Endometrial microvascular endothelial cells (primary cell): ENCODE data around the gene HSDL1. TPM values are rescaled to one million over a fixed set of nuclear protein-coding genes. Genes with fewer than 3 reads are reported as not detected.

Experiments
- in situ Hi-C: cut with HindIII; loops from 2 replicates; pipeline ENCODE4 v1.10.0; 2017; ENCODE audit warnings: low sequenced_read_pairs, low pct_unique_long_range_greater_than_20kb; ENCODE audit errors: inconsistent ontology term
- total RNA-seq: library from RNA; depleted of rRNA; stranded (reverse); fragments of >200 nt; gene quantifications from one replicate; pipeline ENCODE4 v1.2.3, GENCODE V29; 2015; ENCODE audit errors: inconsistent ontology term

Gene HSDL1
- total RNA-seq = 20.6 TPM

GRCh38 chr16:84144859-84145639, at the start of gene HSDL1, which contains the start of gene DNAAF1:
TSS of gene HSDL1 (minus strand) at chr16:84145177. CDS start at chr16:84131321, 13,856 bp downstream.
TSS of gene DNAAF1 (plus strand) at chr16:84145308. CDS start at chr16:84145441, 133 bp downstream.
- in situ Hi-C loops = no loop called here

- in situ Hi-C loops = no loop called here
Observed at GRCh38 chr16:84194018-84194417, 49.0 kb upstream of the HSDL1 start.

GRCh38 chr16:84193480-84193879, 48.5 kb upstream of the HSDL1 start:
- in situ Hi-C loops = no loop called here

- in situ Hi-C loops = no loop called here
Observed at GRCh38 chr16:84191466-84191865, 46.5 kb upstream of the HSDL1 start.

- in situ Hi-C loops = no loop called here
Observed at GRCh38 chr16:84190731-84191388, 45.9 kb upstream of the HSDL1 start, which contains the start of gene ADAD2. TSS of gene ADAD2 (plus strand) at chr16:84191157. CDS start at chr16:84191231, 74 bp downstream.

GRCh38 chr16:84186685-84187437, 41.9 kb upstream of the HSDL1 start, which contains the start of gene TAF1C:
TSS of gene TAF1C (minus strand) at chr16:84187057. CDS start at chr16:84184988, 2,069 bp downstream.
- in situ Hi-C loops = no loop called here

- in situ Hi-C loops = no loop called here
Observed at GRCh38 chr16:84184775-84185174, 39.8 kb upstream of the HSDL1 start.

GRCh38 chr16:84183911-84184591, 39.1 kb upstream of the HSDL1 start:
- in situ Hi-C loops = no loop called here

GRCh38 chr16:84183572-84183875, 38.5 kb upstream of the HSDL1 start:
- in situ Hi-C loops = no loop called here

- in situ Hi-C loops = no loop called here
Observed at GRCh38 chr16:84182680-84183571, 37.9 kb upstream of the HSDL1 start.

GRCh38 chr16:84182104-84182503, 37.1 kb upstream of the HSDL1 start:
- in situ Hi-C loops = no loop called here

GRCh38 chr16:84181144-84181915, 36.4 kb upstream of the HSDL1 start:
- in situ Hi-C loops = no loop called here

GRCh38 chr16:84180519-84181140, 35.7 kb upstream of the HSDL1 start:
- in situ Hi-C loops = no loop called here

- in situ Hi-C loops = no loop called here
Observed at GRCh38 chr16:84179612-84180320, 34.8 kb upstream of the HSDL1 start.

- in situ Hi-C loops = no loop called here
Observed at GRCh38 chr16:84178892-84179611, 34.1 kb upstream of the HSDL1 start.
